ENCODE results near the gene MS4A18. TPM values are rescaled to one million over a fixed set of nuclear protein-coding genes. Genes with fewer than 3 reads are reported as not detected.

The MS4A18 gene
- total and polyA plus RNA-seq, 5 donors from 2014 or later: not detected

GRCh38 chr11:60769273-60769672 lies 44.8 kb downstream of the MS4A18 start:
- H3K9me3 Mint-ChIP-seq: peaks cover 0 to 2% (median 0%) of the 10 kb centered on the region in 7 donors
- no peak overlapping the region for H3K4me3 Mint-ChIP-seq
- no peak overlapping the region for H3K27ac Mint-ChIP-seq
- no peak for ATAC-seq (ENCODE audit: low read depth in 2 of 2)
- Histone ChIP-seq H3K27me3 (ENCODE audit: control insufficient read depth, insufficient read depth, low read length) (no peaks in the 10 kb centered on the region), H3K27ac (ENCODE audit: insufficient read depth, low read length, poor library complexity, severe bottlenecking) (no peak overlapping the region), H3K9me3 (ENCODE audit: control insufficient read depth in 2 of 2, low read length in 2 of 2) (no peaks in the 10 kb centered on the region), H3K36me3 (ENCODE audit: control insufficient read depth, insufficient read depth, low read length) (no peaks in the 10 kb centered on the region), H3K4me3 (ENCODE audit: low read depth, low read length) (no peak overlapping the region), H3K4me1 (ENCODE audit: control insufficient read depth, insufficient read depth, low read length, poor library complexity, severe bottlenecking) (no peaks in the 10 kb centered on the region)
- peaks cover 0 to 3% (median 0%) of the 10 kb centered on the region in 4 donors for H3K4me1 Mint-ChIP-seq
- DNase-seq: no peak
- H3K27me3 Mint-ChIP-seq: peaks cover 16% of the 10 kb centered on the region
- no peaks in the 10 kb centered on the region for H3K36me3 Mint-ChIP-seq

- Histone ChIP-seq H3K4me3 (ENCODE audit: low read depth, low read length) (no peak overlapping the region), H3K9me3 (ENCODE audit: control insufficient read depth in 2 of 2, low read length in 2 of 2) (no peaks in the 10 kb centered on the region), H3K27me3 (ENCODE audit: control insufficient read depth, insufficient read depth, low read length) (no peaks in the 10 kb centered on the region), H3K4me1 (ENCODE audit: control insufficient read depth, insufficient read depth, low read length, poor library complexity, severe bottlenecking) (no peaks in the 10 kb centered on the region), H3K27ac (ENCODE audit: insufficient read depth, low read length, poor library complexity, severe bottlenecking) (no peak overlapping the region), H3K36me3 (ENCODE audit: control insufficient read depth, insufficient read depth, low read length) (no peaks in the 10 kb centered on the region)
- Mint-ChIP-seq H3K36me3 (no peaks in the 10 kb centered on the region), H3K9me3 (peaks cover 0 to 2% (median 0%) of the 10 kb centered on the region in 7 donors), H3K4me3 (no peak overlapping the region), H3K4me1 (peaks cover 0 to 7% (median 0%) of the 10 kb centered on the region in 4 donors), H3K27ac (no peak overlapping the region), H3K27me3 (peaks cover 16% of the 10 kb centered on the region)
- no peak for DNase-seq
- no peak for ATAC-seq (ENCODE audit: low read depth in 2 of 2)
Observed at GRCh38 chr11:60769811-60770210, 45.3 kb downstream of the MS4A18 start.

GRCh38 chr11:60771146-60771545 lies 46.6 kb downstream of the MS4A18 start:
- no peaks in the 10 kb centered on the region for H3K9me3 ChIP-seq (ENCODE audit: control insufficient read depth in 2 of 2, low read length in 2 of 2)
- DNase-seq (no peak), ATAC-seq (ENCODE audit: low read depth in 2 of 2) (no peak)
- Mint-ChIP-seq H3K4me3 (no peak overlapping the region), H3K36me3 (no peaks in the 10 kb centered on the region), H3K4me1 (peaks cover 0 to 11% (median 5%) of the 10 kb centered on the region in 4 donors), H3K27me3 (peaks cover 23% of the 10 kb centered on the region), H3K9me3 (peaks cover 0 to 2% (median 0%) of the 10 kb centered on the region in 7 donors), H3K27ac (no peak overlapping the region)
- H3K27ac ChIP-seq (ENCODE audit: insufficient read depth, low read length, poor library complexity, severe bottlenecking): no peak overlapping the region
- no peaks in the 10 kb centered on the region for H3K4me1 ChIP-seq (ENCODE audit: control insufficient read depth, insufficient read depth, low read length, poor library complexity, severe bottlenecking)
- no peaks in the 10 kb centered on the region for H3K36me3 ChIP-seq (ENCODE audit: control insufficient read depth, insufficient read depth, low read length)
- no peak overlapping the region for H3K4me3 ChIP-seq (ENCODE audit: low read depth, low read length)
- H3K27me3 ChIP-seq (ENCODE audit: control insufficient read depth, insufficient read depth, low read length): no peaks in the 10 kb centered on the region

GRCh38 chr11:60771879-60772525 lies 47.5 kb downstream of the MS4A18 start:
- Mint-ChIP-seq H3K27me3 (peaks cover 23% of the 10 kb centered on the region), H3K36me3 (no peaks in the 10 kb centered on the region), H3K4me1 (peaks cover 0 to 10% (median 5%) of the 10 kb centered on the region in 4 donors), H3K4me3 (no peak overlapping the region), H3K27ac (no peak overlapping the region), H3K9me3 (peaks cover 0 to 2% (median 0%) of the 10 kb centered on the region in 7 donors)
- Histone ChIP-seq H3K4me3 (ENCODE audit: low read depth, low read length) (no peak overlapping the region), H3K27me3 (ENCODE audit: control insufficient read depth, insufficient read depth, low read length) (no peaks in the 10 kb centered on the region), H3K36me3 (ENCODE audit: control insufficient read depth, insufficient read depth, low read length) (no peaks in the 10 kb centered on the region), H3K4me1 (ENCODE audit: control insufficient read depth, insufficient read depth, low read length, poor library complexity, severe bottlenecking) (no peaks in the 10 kb centered on the region), H3K27ac (ENCODE audit: insufficient read depth, low read length, poor library complexity, severe bottlenecking) (no peak overlapping the region), H3K9me3 (ENCODE audit: control insufficient read depth in 2 of 2, low read length in 2 of 2) (no peaks in the 10 kb centered on the region)
- ATAC-seq (ENCODE audit: low read depth in 2 of 2) (no peak), DNase-seq (no peak)

- H3K4me1 ChIP-seq (ENCODE audit: control insufficient read depth, insufficient read depth, low read length, poor library complexity, severe bottlenecking): no peaks in the 10 kb centered on the region
- H3K27ac ChIP-seq (ENCODE audit: insufficient read depth, low read length, poor library complexity, severe bottlenecking): no peak overlapping the region
- no peaks in the 10 kb centered on the region for H3K27me3 ChIP-seq (ENCODE audit: control insufficient read depth, insufficient read depth, low read length)
- Mint-ChIP-seq H3K27me3 (peaks cover 23% of the 10 kb centered on the region), H3K4me3 (no peak overlapping the region), H3K27ac (no peak overlapping the region), H3K9me3 (no peaks in the 10 kb centered on the region), H3K4me1 (peaks cover 0 to 10% (median 4%) of the 10 kb centered on the region in 4 donors), H3K36me3 (no peaks in the 10 kb centered on the region)
- H3K36me3 ChIP-seq (ENCODE audit: control insufficient read depth, insufficient read depth, low read length): no peaks in the 10 kb centered on the region
- no peak overlapping the region for H3K4me3 ChIP-seq (ENCODE audit: low read depth, low read length)
- DNase-seq: no peak
- no peak for ATAC-seq (ENCODE audit: low read depth in 2 of 2)
- no peaks in the 10 kb centered on the region for H3K9me3 ChIP-seq (ENCODE audit: control insufficient read depth in 2 of 2, low read length in 2 of 2)
Observed at GRCh38 chr11:60772666-60773065, 48.1 kb downstream of the MS4A18 start.

GRCh38 chr11:60774726-60775125 lies 50.2 kb downstream of the MS4A18 start:
- Histone ChIP-seq H3K4me1 (ENCODE audit: control insufficient read depth, insufficient read depth, low read length, poor library complexity, severe bottlenecking) (no peaks in the 10 kb centered on the region), H3K27ac (ENCODE audit: insufficient read depth, low read length, poor library complexity, severe bottlenecking) (no peak overlapping the region), H3K27me3 (ENCODE audit: control insufficient read depth, insufficient read depth, low read length) (no peaks in the 10 kb centered on the region), H3K9me3 (ENCODE audit: control insufficient read depth in 2 of 2, low read length in 2 of 2) (no peaks in the 10 kb centered on the region), H3K36me3 (ENCODE audit: control insufficient read depth, insufficient read depth, low read length) (no peaks in the 10 kb centered on the region), H3K4me3 (ENCODE audit: low read depth, low read length) (no peak overlapping the region)
- ATAC-seq (ENCODE audit: low read depth in 2 of 2) (no peak), DNase-seq (no peak)
- no peaks in the 10 kb centered on the region for H3K36me3 Mint-ChIP-seq
- no peak overlapping the region for H3K4me3 Mint-ChIP-seq
- H3K27me3 Mint-ChIP-seq: peaks cover 14% of the 10 kb centered on the region
- no peaks in the 10 kb centered on the region for H3K9me3 Mint-ChIP-seq
- H3K4me1 Mint-ChIP-seq: peaks cover 0 to 10% (median 4%) of the 10 kb centered on the region in 4 donors
- H3K27ac Mint-ChIP-seq: peak overlapping the region in 1 of 3 donors; percentile 28

- no peaks in the 10 kb centered on the region for H3K27me3 ChIP-seq (ENCODE audit: control insufficient read depth, insufficient read depth, low read length)
- peak overlapping the region in 1 of 3 donors; percentile 42 for H3K27ac Mint-ChIP-seq
Observed at GRCh38 chr11:60775420-60775961, 51.0 kb downstream of the MS4A18 start.

GRCh38 chr11:60776167-60776566 lies 51.6 kb downstream of the MS4A18 start:
- Histone ChIP-seq H3K4me1 (ENCODE audit: control insufficient read depth, insufficient read depth, low read length, poor library complexity, severe bottlenecking) (no peaks in the 10 kb centered on the region), H3K4me3 (ENCODE audit: low read depth, low read length) (no peak overlapping the region), H3K27me3 (ENCODE audit: control insufficient read depth, insufficient read depth, low read length) (no peaks in the 10 kb centered on the region), H3K9me3 (ENCODE audit: control insufficient read depth in 2 of 2, low read length in 2 of 2) (no peaks in the 10 kb centered on the region), H3K36me3 (ENCODE audit: control insufficient read depth, insufficient read depth, low read length) (no peaks in the 10 kb centered on the region), H3K27ac (ENCODE audit: insufficient read depth, low read length, poor library complexity, severe bottlenecking) (no peak overlapping the region)
- peak overlapping the region in 1 of 3 donors; percentile 55 for H3K27ac Mint-ChIP-seq
- peaks cover 13% of the 10 kb centered on the region for H3K27me3 Mint-ChIP-seq
- no peak for DNase-seq
- H3K4me3 Mint-ChIP-seq: no peak overlapping the region
- H3K4me1 Mint-ChIP-seq: peaks cover 0 to 10% (median 4%) of the 10 kb centered on the region in 4 donors
- H3K36me3 Mint-ChIP-seq: no peaks in the 10 kb centered on the region
- ATAC-seq (ENCODE audit: low read depth in 2 of 2): no peak
- H3K9me3 Mint-ChIP-seq: no peaks in the 10 kb centered on the region

More at GRCh38 chr11:60775420-60775961, 51.0 kb downstream of the MS4A18 start:
- H3K27ac ChIP-seq (ENCODE audit: insufficient read depth, low read length, poor library complexity, severe bottlenecking): no peak overlapping the region
- H3K4me1 ChIP-seq (ENCODE audit: control insufficient read depth, insufficient read depth, low read length, poor library complexity, severe bottlenecking): no peaks in the 10 kb centered on the region
- H3K4me3 ChIP-seq (ENCODE audit: low read depth, low read length): no peak overlapping the region
- Mint-ChIP-seq H3K4me3 (no peak overlapping the region), H3K36me3 (no peaks in the 10 kb centered on the region), H3K4me1 (peaks cover 0 to 10% (median 4%) of the 10 kb centered on the region in 4 donors), H3K27me3 (peaks cover 14% of the 10 kb centered on the region), H3K9me3 (no peaks in the 10 kb centered on the region)
- ATAC-seq (ENCODE audit: low read depth in 2 of 2): peak; percentile 80 to 90
- no peaks in the 10 kb centered on the region for H3K9me3 ChIP-seq (ENCODE audit: control insufficient read depth in 2 of 2, low read length in 2 of 2)
- DNase-seq: peak; percentile 56 to 89 (median 78)
- no peaks in the 10 kb centered on the region for H3K36me3 ChIP-seq (ENCODE audit: control insufficient read depth, insufficient read depth, low read length)

Data from CD4-positive, CD25-positive, alpha-beta regulatory T cell (primary cell).